PC-9 (cell line): ENCODE data around the gene ARHGAP42. TPM values are rescaled to one million over a fixed set of nuclear protein-coding genes. Genes with fewer than 3 reads are reported as not detected.

ENCODE experiments used
- BruUV-seq: library from RNA; stranded (reverse); fragments of 400-500 nt; replicated peaks from 2 replicates; lab custom pipeline; 2021; lab: Mats Ljungman, UMichigan
- CTCF ChIA-PET: fragments of 300-600 bp; sonication (Branson Sonifier 250); formaldehyde crosslinking; loops from one replicate; lab custom pipeline; 2022; ENCODE audit warnings: antibody characterized with exemption; lab: Charles Lee
- POLR2A ChIA-PET: fragments of 300-600 bp; sonication (Branson Sonifier 250); formaldehyde crosslinking; loops from one replicate; lab custom pipeline; 2022; ENCODE audit warnings: antibody characterized with exemption; ENCODE audit not compliant: unreplicated experiment; lab: Charles Lee
- DNase-seq, 2 experiments: peaks; one replicate each; pipeline versions ENCODE4 v3.0.0 to v3.0.0-alpha.2; 2015 to 2022; ENCODE audit warnings: mixed read lengths in 1 of 2
- H2AFZ ChIP-seq: fragments of 200-600 bp; sonication (generic); 2 replicates; pipeline ENCODE4 v1.8.1; 2017; ENCODE audit warnings: antibody characterized with exemption
- H3F3A ChIP-seq: fragments of 200-600 bp; sonication (generic); 2 replicates; pipeline ENCODE4 v1.8.1; 2017; ENCODE audit warnings: antibody characterized with exemption, mild to moderate bottlenecking, low read depth; ENCODE audit not compliant: insufficient read depth
- H3K27ac ChIP-seq: fragments of 200-600 bp; sonication (generic); 2 replicates; pipeline ENCODE4 v1.6.1; 2016; ENCODE audit warnings: mixed run types
- H3K27me3 ChIP-seq: fragments of 200-600 bp; sonication (generic); 2 replicates; pipeline ENCODE4 v1.6.1; 2016; ENCODE audit warnings: low read depth, mixed run types; ENCODE audit not compliant: insufficient read depth
- H3K36me3 ChIP-seq: fragments of 200-600 bp; sonication (generic); 2 replicates; pipeline ENCODE4 v1.6.1; 2016; ENCODE audit warnings: low read depth, mixed run types
- H3K4me1 ChIP-seq: fragments of 200-600 bp; sonication (generic); replicated peaks from 2 replicates; pipeline ENCODE4 v1.6.1; 2016; ENCODE audit warnings: mixed run types; ENCODE audit not compliant: insufficient read depth
- H3K4me2 ChIP-seq: fragments of 200-600 bp; sonication (generic); 2 replicates; pipeline ENCODE4 v1.6.1; 2017; ENCODE audit warnings: mixed run types
- H3K4me3 ChIP-seq: fragments of 200-600 bp; sonication (generic); 2 replicates; pipeline ENCODE4 v1.6.1; 2016; ENCODE audit warnings: mixed run types
- H3K79me2 ChIP-seq: fragments of 200-600 bp; sonication (generic); 2 replicates; pipeline ENCODE4 v1.6.1; 2017; ENCODE audit warnings: low read depth, mixed run types
- H3K9me2 ChIP-seq: fragments of 200-600 bp; sonication (generic); 2 replicates; pipeline ENCODE4 v1.8.1; 2017; ENCODE audit warnings: mild to moderate bottlenecking; ENCODE audit not compliant: insufficient read depth
- H3K9me3 ChIP-seq: fragments of 200-600 bp; sonication (generic); 2 replicates; pipeline ENCODE4 v1.8.1; 2016; ENCODE audit warnings: low read depth; ENCODE audit not compliant: insufficient read depth
- H4K20me1 ChIP-seq: fragments of 200-600 bp; sonication (generic); 2 replicates; pipeline ENCODE4 v1.8.1; 2017; ENCODE audit not compliant: insufficient read depth
- EZH2 ChIP-seq: fragments of 200-600 bp; sonication (generic); IDR thresholded peaks from 2 replicates; pipeline ENCODE4 v1.8.0; 2017; ENCODE audit warnings: antibody characterized with exemption, low read depth
- intact Hi-C: fragments of 100-400 bp; cut with micrococcal nuclease; formaldehyde crosslinking; loops from one replicate; pipeline ENCODE4 v1.10.0; 2022; ENCODE audit not compliant: unreplicated experiment
- total RNA-seq: library from RNA; stranded (reverse); gene quantifications from 2 replicates; pipeline ENCODE4 v1.2.3, GENCODE V29; 2021
- TF ChIP-seq, protein P1 (sequence below): fragments of 200-600 bp; sonication (generic); conservative IDR thresholded peaks from 2 replicates; pipeline ENCODE4 v1.6.1; 2017; ENCODE audit warnings: mixed run types, antibody characterized with exemption, mild to moderate bottlenecking, moderate library complexity

ARHGAP42 gene
- total RNA-seq, 1 experiment from 2014 or later, result 12.8 TPM

DNA sequence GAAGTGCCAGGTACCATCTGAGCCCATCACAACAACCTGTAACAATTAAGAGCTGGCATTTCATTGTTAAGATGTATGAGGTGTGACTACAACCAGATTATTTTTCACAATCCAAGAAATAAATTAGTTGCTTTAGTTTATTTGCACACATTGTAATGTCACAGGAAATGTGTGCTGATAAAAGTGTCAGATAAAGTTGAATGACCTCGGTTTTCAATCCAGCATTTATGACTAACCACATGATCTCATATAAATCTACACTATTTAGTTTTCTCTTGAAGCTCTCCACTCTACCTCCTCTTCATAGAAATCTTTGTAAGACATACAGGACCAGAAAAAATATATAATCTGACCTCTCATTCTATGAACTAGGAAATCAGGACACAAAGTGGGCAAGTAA is 276.3 kb downstream of the ARHGAP42 start:
- Histone ChIP-seq H3K9me2 (peaks cover 5% of the 10 kb centered on the region; the same call in 1 of the 2 replicates), H3K4me2 (no peak overlapping the region), H3K79me2 (no peaks in the 10 kb centered on the region), H3K4me3 (no peak overlapping the region), H3K27ac (no peak overlapping the region), H3K27me3 (no peaks in the 10 kb centered on the region), H3K4me1 (no peaks in the 10 kb centered on the region), H2AFZ (no peak overlapping the region), H4K20me1 (no peaks in the 10 kb centered on the region), H3F3A (no peaks in the 10 kb centered on the region), H3K9me3 (no peaks in the 10 kb centered on the region), H3K36me3 (0 out of 2 replicates have a peak, but pooled peaks cover 6% of the 10 kb centered on the region)
- BruUV-seq, result no TSS peak
- TF ChIP-seq, protein P1, sequence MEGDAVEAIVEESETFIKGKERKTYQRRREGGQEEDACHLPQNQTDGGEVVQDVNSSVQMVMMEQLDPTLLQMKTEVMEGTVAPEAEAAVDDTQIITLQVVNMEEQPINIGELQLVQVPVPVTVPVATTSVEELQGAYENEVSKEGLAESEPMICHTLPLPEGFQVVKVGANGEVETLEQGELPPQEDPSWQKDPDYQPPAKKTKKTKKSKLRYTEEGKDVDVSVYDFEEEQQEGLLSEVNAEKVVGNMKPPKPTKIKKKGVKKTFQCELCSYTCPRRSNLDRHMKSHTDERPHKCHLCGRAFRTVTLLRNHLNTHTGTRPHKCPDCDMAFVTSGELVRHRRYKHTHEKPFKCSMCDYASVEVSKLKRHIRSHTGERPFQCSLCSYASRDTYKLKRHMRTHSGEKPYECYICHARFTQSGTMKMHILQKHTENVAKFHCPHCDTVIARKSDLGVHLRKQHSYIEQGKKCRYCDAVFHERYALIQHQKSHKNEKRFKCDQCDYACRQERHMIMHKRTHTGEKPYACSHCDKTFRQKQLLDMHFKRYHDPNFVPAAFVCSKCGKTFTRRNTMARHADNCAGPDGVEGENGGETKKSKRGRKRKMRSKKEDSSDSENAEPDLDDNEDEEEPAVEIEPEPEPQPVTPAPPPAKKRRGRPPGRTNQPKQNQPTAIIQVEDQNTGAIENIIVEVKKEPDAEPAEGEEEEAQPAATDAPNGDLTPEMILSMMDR, result no peak
- no peak for TF ChIP-seq EZH2
- intact Hi-C loops, result no loop called here
- CTCF ChIA-PET, result no interaction called here
- DNase-seq, result no peak
- POLR2A ChIA-PET, result no interaction called here

DNA sequence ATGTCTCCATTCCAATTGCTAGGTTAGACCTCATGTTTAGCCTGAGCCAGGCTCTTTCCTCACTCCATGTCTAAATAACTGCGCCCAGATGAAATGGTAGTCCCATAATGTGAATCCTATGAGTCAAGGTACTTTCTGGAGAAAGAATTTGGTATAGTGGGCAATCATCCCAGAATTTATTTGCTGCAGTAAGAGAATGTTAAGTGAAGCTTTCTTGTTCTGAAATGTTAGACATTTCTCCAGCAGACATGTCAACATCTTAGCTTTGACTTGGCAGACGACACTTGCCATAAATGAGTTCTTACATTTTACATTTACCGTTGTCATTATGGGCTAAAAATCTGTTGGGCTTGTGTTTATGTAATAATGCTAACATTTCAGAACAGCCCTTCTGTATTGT is 277.3 kb downstream of the ARHGAP42 start:
- ChIA-PET POLR2A (no interaction called here), CTCF (no interaction called here)
- H3K9me3 ChIP-seq, result peaks cover 7% of the 10 kb centered on the region
- H3K9me2 ChIP-seq, result peaks cover 5% of the 10 kb centered on the region; the same call in 1 of the 2 replicates
- H3K36me3 ChIP-seq, result 0 out of 2 replicates have a peak, but pooled peaks cover 6% of the 10 kb centered on the region
- no peaks in the 10 kb centered on the region for H3K27me3 ChIP-seq
- intact Hi-C loops, result no loop called here
- H2AFZ ChIP-seq, result no peak overlapping the region
- TF ChIP-seq EZH2, result no peak
- TF ChIP-seq, protein P1, result no peak
- H4K20me1 ChIP-seq, result no peaks in the 10 kb centered on the region
- no peaks in the 10 kb centered on the region for H3K4me1 ChIP-seq
- no peak overlapping the region for H3K4me3 ChIP-seq
- no peak overlapping the region for H3K27ac ChIP-seq
- no peaks in the 10 kb centered on the region for H3F3A ChIP-seq
- no peaks in the 10 kb centered on the region for H3K79me2 ChIP-seq
- H3K4me2 ChIP-seq, result no peak overlapping the region
- BruUV-seq, result no TSS peak
- no peak for DNase-seq

DNA sequence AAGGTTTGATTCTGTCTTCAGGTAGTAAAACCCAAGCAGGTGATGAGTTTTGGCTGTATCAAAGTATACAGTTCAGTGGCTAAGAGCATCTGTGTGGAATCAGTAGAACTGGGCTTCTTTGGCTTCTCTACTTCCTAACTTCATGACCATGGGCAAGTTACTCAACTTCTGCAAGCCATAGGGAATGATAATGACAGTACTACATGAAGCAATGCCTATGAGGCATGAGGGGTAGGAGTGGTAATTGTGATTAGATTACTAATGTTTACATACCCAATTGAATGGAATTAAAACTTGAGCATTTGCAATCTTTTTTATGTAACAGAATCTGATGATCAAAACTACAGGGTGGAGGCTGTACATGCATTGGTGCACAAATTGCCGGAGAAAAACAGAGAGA is 278.3 kb downstream of the ARHGAP42 start:
- no peaks in the 10 kb centered on the region for H3K79me2 ChIP-seq
- ChIA-PET POLR2A (no interaction called here), CTCF (no interaction called here)
- no peak overlapping the region for H3K4me3 ChIP-seq
- H3K27ac ChIP-seq, result no peak overlapping the region
- H3K4me2 ChIP-seq, result no peak overlapping the region
- H4K20me1 ChIP-seq, result no peaks in the 10 kb centered on the region
- no TSS peak for BruUV-seq
- H3K9me3 ChIP-seq, result peaks cover 9% of the 10 kb centered on the region
- H3K36me3 ChIP-seq, result 0 out of 2 replicates have a peak, but pooled peaks cover 6% of the 10 kb centered on the region
- peaks cover 5% of the 10 kb centered on the region; the same call in 1 of the 2 replicates for H3K9me2 ChIP-seq
- DNase-seq, result no peak
- no peak overlapping the region for H2AFZ ChIP-seq
- no peaks in the 10 kb centered on the region for H3K4me1 ChIP-seq
- intact Hi-C loops, result no loop called here
- no peaks in the 10 kb centered on the region for H3F3A ChIP-seq
- H3K27me3 ChIP-seq, result no peaks in the 10 kb centered on the region
- no peak for TF ChIP-seq EZH2
- TF ChIP-seq, protein P1, result no peak
